Measurements from ENCODE around the gene SERINC1.

DNA sequence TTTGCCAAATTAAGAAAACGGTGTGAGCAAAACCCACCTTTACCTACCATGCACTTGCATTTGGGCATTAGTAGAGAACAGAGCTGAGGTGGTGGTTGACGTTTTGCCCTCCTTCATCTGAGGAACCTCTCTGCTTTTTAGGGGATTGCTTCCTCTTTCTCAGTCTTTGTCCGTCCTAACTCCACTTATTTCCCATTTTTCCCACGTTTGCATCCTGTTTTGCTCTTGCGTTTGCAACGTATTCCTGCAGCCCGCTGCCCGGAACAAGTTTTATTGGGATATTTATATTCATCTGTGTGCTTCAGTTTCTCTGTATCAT, 374 bp upstream of the SERINC1 start:
- TF ChIP-seq CTCF (IDR thresholded peaks at IDR 0.05), result no peak
- TF ChIP-seq EP300 (IDR thresholded peaks at IDR 0.05), result no peak
- no peak for TF ChIP-seq POLR2A (IDR thresholded peaks at IDR 0.05)
- TF ChIP-seq POLR2AphosphoS5 (IDR thresholded peaks at IDR 0.05), result no peak
